Breast epithelium (tissue), 4 donors: ENCODE data around the gene PTDSS2. TPM values are rescaled to one million over a fixed set of nuclear protein-coding genes. Genes with fewer than 3 reads are reported as not detected.
"Not testable (repeated sequence)": the region's sequence is repeated elsewhere in the genome, so short reads cannot be mapped to it uniquely, and the experiment has no call there.

ENCODE experiments used
- DNase-seq, 2 donors: peaks; one replicate each; pipeline ENCODE4 v3.0.0-alpha.2; 2019; ENCODE audit warnings: low spot score in 2 of 2
- H3K27ac ChIP-seq, 2 donors: fragments of 200-600 bp; sonication (generic) in 1 of 2; one replicate each; pipeline ENCODE4 v1.5.1; 2016 to 2019; ENCODE audit warnings: mild to moderate bottlenecking in 1 of 2
- H3K27me3 ChIP-seq, 2 donors: fragments of 200-600 bp; sonication (generic) in 1 of 2; one replicate each; pipeline versions ENCODE4 v1.5.1 to v1.6.0; 2017 to 2019; ENCODE audit warnings: control low read depth in 1 of 2, mild to moderate bottlenecking in 1 of 2
- H3K36me3 ChIP-seq: fragments of 200-600 bp; one replicate; pipeline ENCODE4 v1.5.1; 2019
- H3K4me1 ChIP-seq, 2 donors: fragments of 200-600 bp; sonication (generic); one replicate each; pipeline ENCODE4 v1.5.1; 2016 to 2019; ENCODE audit warnings: control low read depth in 1 of 2
- H3K4me3 ChIP-seq, 3 donors: fragments of 200-600 bp; sonication (generic); 1 replicate in 2 of 3; 2 replicates in 1 of 3; pipeline ENCODE4 v1.5.1; 2016 to 2019; ENCODE audit warnings: mild to moderate bottlenecking in 3 of 3, moderate library complexity in 2 of 3
- H3K9me3 ChIP-seq, 2 donors: fragments of 200-600 bp; sonication (generic) in 1 of 2; one replicate each; pipeline ENCODE4 v1.5.1; 2016 to 2019; ENCODE audit warnings: control low read depth in 1 of 2
- POLR2A ChIP-seq: fragments of 450-650 bp; IDR thresholded peaks from one replicate; pipeline ENCODE4 v1.6.1; 2016; ENCODE audit warnings: antibody characterized with exemption, mild to moderate bottlenecking, moderate library complexity
- POLR2AphosphoS5 ChIP-seq, 3 donors: sonication (generic); formaldehyde crosslinking; IDR thresholded peaks; one replicate each; pipeline ENCODE4 v1.6.1; 2017; ENCODE audit warnings: antibody characterized with exemption in 3 of 3
- intact Hi-C: fragments of 100-400 bp; cut with DNase I; formaldehyde crosslinking; loops from one replicate; pipeline ENCODE4 v1.15.1; 2023; ENCODE audit warnings: low total_unique reads
- total RNA-seq, 3 donors: library from RNA; depleted of rRNA; stranded (reverse); fragments of >200 nt; gene quantifications; one replicate each; pipeline ENCODE4 v1.1.0, GENCODE V29; 2016
- TF ChIP-seq, protein P1 (sequence below), 3 donors: fragments of 450-650 bp; IDR thresholded peaks; one replicate each; pipeline ENCODE4 v1.5.1; 2016 to 2017; ENCODE audit warnings: antibody characterized with exemption in 3 of 3, mild to moderate bottlenecking in 3 of 3, moderate library complexity in 3 of 3

Gene PTDSS2
- total RNA-seq, 3 donors from 2014 or later, result 23.8 to 53.7 (median 33.1) TPM

DNA sequence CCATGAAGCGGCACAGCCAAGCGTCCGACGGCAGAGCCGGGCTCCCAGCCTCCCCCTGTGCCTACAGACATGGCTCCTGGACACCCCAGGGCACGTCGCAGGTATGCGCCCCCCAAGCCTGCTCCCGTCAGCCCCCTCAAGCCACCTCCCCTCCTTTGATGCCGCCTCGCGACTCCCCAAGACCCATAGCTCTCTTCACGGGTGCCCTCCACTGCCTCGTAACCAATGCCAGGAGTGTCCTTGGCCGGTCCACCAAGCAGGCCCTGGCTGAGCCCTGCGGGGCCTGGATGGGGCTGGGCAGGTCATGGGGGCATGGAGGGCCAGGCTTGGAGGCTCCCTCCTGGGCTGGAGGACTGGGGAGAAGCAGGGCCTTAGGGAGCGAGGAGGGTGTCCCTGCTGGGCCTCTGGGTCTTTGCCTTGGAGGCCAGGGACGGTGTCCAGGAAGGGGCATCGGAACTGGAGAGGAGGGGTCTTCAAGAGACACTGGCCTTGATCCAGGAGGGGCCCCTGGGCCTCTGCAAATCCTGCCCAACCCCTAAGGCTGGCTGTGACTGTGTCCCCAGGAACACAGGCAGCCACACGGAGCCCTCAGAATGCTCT is 17.5 kb upstream of the PTDSS2 start:
- intact Hi-C loops, result no loop called here
- Histone ChIP-seq H3K9me3 (no peaks in the 10 kb centered on the region), H3K27me3 (no peaks in the 10 kb centered on the region), H3K36me3 (no peaks in the 10 kb centered on the region), H3K27ac (no peak overlapping the region), H3K4me1 (no peaks in the 10 kb centered on the region), H3K4me3 (no peak overlapping the region)
- DNase-seq, result no peak
- TF ChIP-seq POLR2AphosphoS5 (IDR thresholded peaks at IDR 0.05) (no peak), POLR2A (no peak)
- TF ChIP-seq, protein P1, sequence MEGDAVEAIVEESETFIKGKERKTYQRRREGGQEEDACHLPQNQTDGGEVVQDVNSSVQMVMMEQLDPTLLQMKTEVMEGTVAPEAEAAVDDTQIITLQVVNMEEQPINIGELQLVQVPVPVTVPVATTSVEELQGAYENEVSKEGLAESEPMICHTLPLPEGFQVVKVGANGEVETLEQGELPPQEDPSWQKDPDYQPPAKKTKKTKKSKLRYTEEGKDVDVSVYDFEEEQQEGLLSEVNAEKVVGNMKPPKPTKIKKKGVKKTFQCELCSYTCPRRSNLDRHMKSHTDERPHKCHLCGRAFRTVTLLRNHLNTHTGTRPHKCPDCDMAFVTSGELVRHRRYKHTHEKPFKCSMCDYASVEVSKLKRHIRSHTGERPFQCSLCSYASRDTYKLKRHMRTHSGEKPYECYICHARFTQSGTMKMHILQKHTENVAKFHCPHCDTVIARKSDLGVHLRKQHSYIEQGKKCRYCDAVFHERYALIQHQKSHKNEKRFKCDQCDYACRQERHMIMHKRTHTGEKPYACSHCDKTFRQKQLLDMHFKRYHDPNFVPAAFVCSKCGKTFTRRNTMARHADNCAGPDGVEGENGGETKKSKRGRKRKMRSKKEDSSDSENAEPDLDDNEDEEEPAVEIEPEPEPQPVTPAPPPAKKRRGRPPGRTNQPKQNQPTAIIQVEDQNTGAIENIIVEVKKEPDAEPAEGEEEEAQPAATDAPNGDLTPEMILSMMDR (IDR thresholded peaks at IDR 0.05), result no peak

DNA sequence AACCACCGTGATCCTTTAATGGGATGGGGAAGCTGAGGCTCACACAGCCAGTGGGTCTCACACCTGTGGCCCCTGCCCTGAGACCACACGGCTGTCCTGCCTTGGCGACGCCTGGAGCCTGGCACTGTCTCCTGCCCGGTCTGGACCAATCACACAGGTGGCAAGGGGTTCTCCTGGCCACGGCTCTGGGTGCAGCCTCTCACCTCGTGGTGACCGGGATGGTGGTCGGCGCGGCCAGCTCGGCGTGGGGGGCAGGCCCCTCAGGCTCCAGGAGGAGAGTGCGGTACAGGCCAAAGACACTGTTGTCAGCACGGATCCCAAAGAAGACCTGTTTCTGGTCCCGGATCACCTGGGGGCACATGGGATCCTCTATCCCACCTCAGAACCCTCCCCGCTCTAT is 17.0 kb upstream of the PTDSS2 start:
- H3K4me1 ChIP-seq, result no peaks in the 10 kb centered on the region
- H3K9me3 ChIP-seq, result no peaks in the 10 kb centered on the region
- H3K27me3 ChIP-seq, result no peaks in the 10 kb centered on the region
- DNase-seq, result no peak
- no peak overlapping the region for H3K4me3 ChIP-seq
- H3K36me3 ChIP-seq, result no peaks in the 10 kb centered on the region
- TF ChIP-seq POLR2AphosphoS5 (IDR thresholded peaks at IDR 0.05) (no peak), POLR2A (no peak)
- TF ChIP-seq, protein P1 (IDR thresholded peaks at IDR 0.05), result no peak
- H3K27ac ChIP-seq, result no peak overlapping the region
- intact Hi-C loops, result no loop called here

DNA sequence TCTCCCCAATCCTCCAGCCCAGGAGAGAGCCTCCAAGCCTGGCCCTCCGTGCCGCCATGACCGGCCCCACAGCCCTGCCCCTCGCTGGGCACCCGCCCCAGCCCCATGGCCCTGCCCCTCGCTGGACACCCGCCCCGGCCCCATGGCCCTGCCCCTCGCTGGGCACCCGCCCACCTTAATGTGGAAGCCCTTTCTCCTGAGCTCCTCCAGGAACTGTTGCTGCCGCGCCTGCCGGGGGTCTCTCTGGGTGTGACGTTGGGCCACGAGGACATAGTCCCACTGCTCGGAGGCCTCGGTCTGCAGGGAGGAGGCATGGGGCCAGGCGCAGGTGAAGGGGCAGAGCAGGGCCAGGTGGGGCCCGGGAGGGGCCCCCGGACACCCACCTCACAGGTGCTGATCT is 16.4 kb upstream of the PTDSS2 start:
- TF ChIP-seq POLR2AphosphoS5 (IDR thresholded peaks at IDR 0.05) (no peak), POLR2A (no peak)
- TF ChIP-seq, protein P1 (IDR thresholded peaks at IDR 0.05), result no peak
- no peak for DNase-seq
- intact Hi-C loops, result no loop called here
- no peak overlapping the region for H3K27ac ChIP-seq
- H3K4me3 ChIP-seq, result no peak overlapping the region
- H3K4me1 ChIP-seq, result no peaks in the 10 kb centered on the region
- no peaks in the 10 kb centered on the region for H3K36me3 ChIP-seq
- no peaks in the 10 kb centered on the region for H3K9me3 ChIP-seq
- no peaks in the 10 kb centered on the region for H3K27me3 ChIP-seq

DNA sequence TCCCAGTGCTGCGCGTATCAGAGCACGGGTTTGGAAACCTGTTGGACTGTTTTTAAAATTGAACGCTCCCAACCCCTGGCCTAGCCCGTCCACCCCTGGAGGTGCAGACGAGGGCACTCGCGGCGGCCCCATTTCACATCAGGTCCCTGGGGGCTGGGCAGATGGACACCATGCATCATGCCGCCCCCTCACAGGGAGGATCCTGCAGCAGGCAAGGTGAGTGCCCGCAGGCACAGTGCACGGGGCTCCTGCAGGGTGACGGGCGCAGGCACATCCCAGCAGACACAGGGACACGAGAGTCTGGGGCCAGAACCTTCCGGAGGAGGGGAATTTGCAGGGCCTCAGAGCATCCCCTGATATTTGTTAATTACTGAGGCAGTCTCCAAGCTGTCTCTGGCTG is 15.6 kb upstream of the PTDSS2 start:
- TF ChIP-seq POLR2A (no peak), POLR2AphosphoS5 (IDR thresholded peaks at IDR 0.05) (no peak)
- TF ChIP-seq, protein P1 (IDR thresholded peaks at IDR 0.05), result no peak
- Histone ChIP-seq H3K4me3 (no peak overlapping the region), H3K27me3 (no peaks in the 10 kb centered on the region), H3K27ac (no peak overlapping the region), H3K36me3 (no peaks in the 10 kb centered on the region), H3K4me1 (no peaks in the 10 kb centered on the region), H3K9me3 (no peaks in the 10 kb centered on the region)
- DNase-seq, result no peak
- intact Hi-C loops, result no loop called here

DNA sequence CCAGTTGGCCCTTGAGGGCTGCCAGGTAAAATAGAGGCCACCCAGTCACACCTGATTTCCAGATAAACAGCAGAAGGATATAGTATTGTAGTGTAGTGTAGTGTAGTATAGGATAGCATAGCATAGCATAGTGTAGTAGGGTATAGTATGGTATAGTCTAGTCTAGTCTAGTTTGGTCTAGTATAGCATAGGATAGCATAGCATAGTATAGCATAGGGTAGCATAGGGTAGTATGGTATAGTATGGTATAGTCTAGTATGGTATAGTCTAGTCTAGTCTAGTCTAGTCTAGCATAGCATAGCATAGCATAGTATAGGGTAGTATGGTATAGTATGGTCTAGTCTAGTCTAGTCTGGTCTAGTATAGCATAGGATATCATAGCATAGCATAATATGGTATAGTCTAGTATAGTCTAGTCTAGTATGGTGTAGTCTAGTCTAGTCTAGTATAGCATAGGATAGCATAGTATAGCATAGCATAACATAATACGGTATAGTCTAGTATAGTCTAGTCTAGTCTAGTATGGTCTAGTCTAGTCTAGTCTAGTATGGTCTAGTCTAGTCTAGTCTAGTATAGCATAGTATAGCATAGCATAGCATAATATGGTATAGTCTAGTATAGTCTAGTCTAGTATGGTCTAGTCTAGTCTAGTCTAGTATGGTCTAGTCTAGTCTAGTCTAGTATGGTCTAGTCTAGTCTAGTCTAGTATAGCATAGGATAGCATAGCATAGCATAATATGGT is 14.9 kb upstream of the PTDSS2 start:
- H3K4me1 ChIP-seq, intact Hi-C loops, H3K9me3 ChIP-seq, H3K36me3 ChIP-seq, DNase-seq, H3K27me3 ChIP-seq, H3K4me3 ChIP-seq, H3K27ac ChIP-seq: not testable (repeated sequence)
